HEK293 (cell line): ENCODE measurements around the gene IBSP.

Experiments used
- CTCF ChIA-PET: fragments of 350-600 bp; formaldehyde crosslinking; extraction: SDS; loops from one replicate; lab custom pipeline; 2021; ENCODE audit warnings: antibody characterized with exemption; lab: Yijun Ruan, JAX
- POLR2A ChIA-PET: fragments of 300-600 bp; formaldehyde crosslinking; extraction: SDS; loops from one replicate; lab custom pipeline; 2020; ENCODE audit warnings: antibody characterized with exemption, inconsistent platforms; lab: Yijun Ruan, JAX
- H3K27ac ChIP-seq: fragments of 200-500 bp; sonication (Bioruptor generic); 2 replicates; pipeline ENCODE4 v1.5.1; 2014; ENCODE audit warnings: low read depth, low read length, control low read depth, inconsistent platforms; ENCODE audit errors: extremely low read depth
- H3K36me3 ChIP-seq, 2 experiments: fragments of 200-500 bp in 1 of 2; sonication (Bioruptor generic) in 1 of 2; 1 replicate in 1 of 2; 2 replicates in 1 of 2; pipeline ENCODE4 v1.5.1; 2014 to 2017; ENCODE audit warnings: inconsistent platforms in 2 of 2, low read length in 2 of 2; ENCODE audit not compliant: control insufficient read depth in 2 of 2, insufficient read depth in 1 of 2
- H3K4me1 ChIP-seq: fragments of 200-500 bp; sonication (Bioruptor generic); 2 replicates; pipeline ENCODE4 v1.5.1; 2014; ENCODE audit warnings: mild to moderate bottlenecking, low read length, inconsistent platforms; ENCODE audit not compliant: control insufficient read depth, insufficient read depth
- H3K4me3 ChIP-seq: 2 replicates; pipeline ENCODE4 v1.5.1; 2011; ENCODE audit warnings: low read depth, mild to moderate bottlenecking, control low read depth, low read length, moderate library complexity
- H3K9me3 ChIP-seq: fragments of 200-500 bp; sonication (Bioruptor generic); 2 replicates; pipeline ENCODE4 v1.5.1; 2014; ENCODE audit warnings: low read depth, low read length, inconsistent platforms; ENCODE audit not compliant: control insufficient read depth, insufficient read depth
- BCL11B ChIP-seq: fragments of 450-650 bp; formaldehyde crosslinking; IDR thresholded peaks from 2 replicates; pipeline ENCODE4 v1.5.1; 2016; ENCODE audit warnings: low read depth, missing biosample characterization, missing genetic modification characterization
- HIC1 ChIP-seq: fragments of 450-650 bp; formaldehyde crosslinking; IDR thresholded peaks from 2 replicates; pipeline ENCODE4 v1.5.1; 2016; ENCODE audit warnings: missing biosample characterization, missing genetic modification characterization
- KLF10 ChIP-seq: fragments of 450-650 bp; IDR thresholded peaks from 2 replicates; pipeline ENCODE4 v1.5.1; 2018; ENCODE audit warnings: missing biosample characterization, mild to moderate bottlenecking, missing genetic modification characterization
- MYNN ChIP-seq: fragments of 450-650 bp; formaldehyde crosslinking; IDR thresholded peaks from 2 replicates; pipeline ENCODE4 v1.5.1; 2016; ENCODE audit warnings: missing biosample characterization, missing genetic modification characterization, borderline replicate concordance
- MZF1 ChIP-seq: fragments of 450-650 bp; formaldehyde crosslinking; IDR thresholded peaks from 2 replicates; pipeline ENCODE4 v1.5.1; 2017; ENCODE audit warnings: missing biosample characterization, missing genetic modification characterization, borderline replicate concordance
- OVOL3 ChIP-seq: fragments of 450-650 bp; formaldehyde crosslinking; IDR thresholded peaks from 2 replicates; pipeline ENCODE4 v1.5.1; 2016; ENCODE audit warnings: missing biosample characterization, missing genetic modification characterization
- PRDM2 ChIP-seq: fragments of 450-650 bp; formaldehyde crosslinking; IDR thresholded peaks from 2 replicates; pipeline ENCODE4 v1.5.1; 2016; ENCODE audit warnings: missing biosample characterization, missing genetic modification characterization, borderline replicate concordance
- SP3 ChIP-seq: fragments of 450-650 bp; formaldehyde crosslinking; IDR thresholded peaks from 2 replicates; pipeline ENCODE4 v1.5.1; 2016; ENCODE audit warnings: missing biosample characterization, missing genetic modification characterization
- TRIM28 ChIP-seq: IDR thresholded peaks from 2 replicates; pipeline ENCODE4 v1.6.1; 2011; ENCODE audit warnings: low read length, control low read depth, borderline replicate concordance
- YY1 ChIP-seq: fragments of 450-650 bp; formaldehyde crosslinking; IDR thresholded peaks from 2 replicates; pipeline ENCODE4 v1.5.1; 2018; ENCODE audit warnings: missing biosample characterization, missing genetic modification characterization
- ZFP41 ChIP-seq: fragments of 450-650 bp; formaldehyde crosslinking; IDR thresholded peaks from 2 replicates; pipeline ENCODE4 v1.5.1; 2016; ENCODE audit warnings: missing biosample characterization, missing genetic modification characterization, borderline replicate concordance
- ZFP69B ChIP-seq: fragments of 450-650 bp; formaldehyde crosslinking; IDR thresholded peaks from 2 replicates; pipeline ENCODE4 v1.5.1; 2016; ENCODE audit warnings: missing biosample characterization, missing genetic modification characterization
- ZNF174 ChIP-seq: fragments of 450-650 bp; formaldehyde crosslinking; IDR thresholded peaks from 2 replicates; pipeline ENCODE4 v1.5.0; 2017; ENCODE audit warnings: missing biosample characterization, mild to moderate bottlenecking, missing genetic modification characterization
- ZNF324 ChIP-seq: fragments of 450-650 bp; formaldehyde crosslinking; IDR thresholded peaks from 2 replicates; pipeline ENCODE4 v1.5.1; 2016; ENCODE audit warnings: missing biosample characterization, missing genetic modification characterization
- ZNF521 ChIP-seq: fragments of 450-650 bp; formaldehyde crosslinking; IDR thresholded peaks from 2 replicates; pipeline ENCODE4 v1.5.1; 2017; ENCODE audit warnings: missing biosample characterization, mild to moderate bottlenecking, missing genetic modification characterization
- ZNF530 ChIP-seq: fragments of 450-650 bp; formaldehyde crosslinking; IDR thresholded peaks from 2 replicates; pipeline ENCODE4 v1.5.1; 2016; ENCODE audit warnings: low read depth, missing biosample characterization, missing genetic modification characterization
- ZNF639 ChIP-seq: fragments of 450-650 bp; formaldehyde crosslinking; IDR thresholded peaks from 2 replicates; pipeline ENCODE4 v1.5.1; 2016; ENCODE audit warnings: missing biosample characterization, missing genetic modification characterization
- ZNF677 ChIP-seq: fragments of 450-650 bp; IDR thresholded peaks from 2 replicates; pipeline ENCODE4 v1.5.0; 2018; ENCODE audit warnings: missing biosample characterization, mild to moderate bottlenecking, missing genetic modification characterization, moderate library complexity
- ZNF701 ChIP-seq: fragments of 450-650 bp; formaldehyde crosslinking; IDR thresholded peaks from 2 replicates; pipeline ENCODE4 v1.5.1; 2016; ENCODE audit warnings: missing biosample characterization, missing genetic modification characterization
- ZSCAN18 ChIP-seq: fragments of 450-650 bp; formaldehyde crosslinking; IDR thresholded peaks from 2 replicates; pipeline ENCODE4 v1.5.1; 2016; ENCODE audit warnings: missing biosample characterization, missing genetic modification characterization
- TF ChIP-seq, protein P1 (sequence below): sonication (generic); formaldehyde crosslinking; IDR thresholded peaks from 2 replicates; pipeline ENCODE4 v1.8.1; 2022; ENCODE audit warnings: mild to moderate bottlenecking, moderate library complexity, missing genetic modification reagents

IBSP gene

GRCh38 chr4:87840149-87840548 is 40.8 kb downstream of the IBSP start:
- H3K27ac ChIP-seq: no peak overlapping the region
- CTCF ChIA-PET: interaction anchor here (0.7 to 3.7 kb wide), 4 partner anchors 8 to 330 kb away, joined by 3 to 39 read pairs (median 12); no protein-coding TSS in a partner anchor

GRCh38 chr4:87843936-87844335 is 44.6 kb downstream of the IBSP start:
- Histone ChIP-seq H3K4me3 (no peak overlapping the region), H3K9me3 (no peaks in the 10 kb centered on the region), H3K27ac (no peak overlapping the region), H3K36me3 (no peaks in the 10 kb centered on the region)
- CTCF ChIA-PET: interaction anchor here (1.0 to 1.5 kb wide), 2 partner anchors 9 to 164 kb away, joined by 5 to 8 read pairs; no protein-coding TSS in a partner anchor
- TF ChIP-seq SP3 (tag by site-specific recombination) (no peak), ZNF174 (tag by site-specific recombination) (no peak), ZFP41 (tag by site-specific recombination) (no peak), MYNN (tag by site-specific recombination) (no peak), ZNF701 (no peak), ZNF639 (tag by site-specific recombination) (no peak), PRDM2 (tag by site-specific recombination) (no peak), YY1 (tag by site-specific recombination) (no peak), ZNF530 (tag by site-specific recombination) (no peak), ZFP69B (no peak), ZNF677 (tag by site-specific recombination) (no peak), BCL11B (no peak), OVOL3 (tag by site-specific recombination) (no peak), MZF1 (tag by site-specific recombination) (no peak)
- TF ChIP-seq, all 188 proteins: peak for 0
- no peaks in the 10 kb centered on the region for H3K4me1 ChIP-seq
- POLR2A ChIA-PET: no interaction called here

More at GRCh38 chr4:87840149-87840548, 40.8 kb downstream of the IBSP start:
- TF ChIP-seq ZNF521: no peak
- Histone ChIP-seq H3K4me1 (no peaks in the 10 kb centered on the region), H3K36me3 (no peaks in the 10 kb centered on the region), H3K4me3 (no peak overlapping the region), H3K9me3 (no peaks in the 10 kb centered on the region)
- POLR2A ChIA-PET: no interaction called here

DNA sequence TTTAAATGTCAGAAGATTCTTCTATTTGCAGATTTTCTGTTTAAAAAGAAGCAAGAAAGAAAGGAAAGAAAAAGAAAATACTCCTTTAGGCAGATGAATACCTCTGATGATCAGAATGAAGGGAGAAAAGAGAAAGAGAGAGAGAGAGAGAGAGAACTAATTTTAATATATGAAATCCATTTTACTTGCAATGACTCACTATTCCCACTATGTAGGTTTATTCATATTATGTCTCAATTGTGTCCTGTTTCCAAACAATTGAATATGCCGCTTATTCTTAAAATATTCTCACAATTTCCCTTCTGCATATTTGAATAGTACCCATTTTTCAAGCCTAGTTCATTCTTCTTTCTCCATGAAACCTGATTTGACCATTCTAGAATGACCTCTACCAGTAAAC is 45.1 kb downstream of the IBSP start:
- no peaks in the 10 kb centered on the region for H3K9me3 ChIP-seq
- H3K4me1 ChIP-seq: no peaks in the 10 kb centered on the region
- no peak overlapping the region for H3K4me3 ChIP-seq
- CTCF ChIA-PET: interaction anchor here (0.6 to 1.5 kb wide), 3 partner anchors 9 to 165 kb away, joined by 3 to 8 read pairs (median 5); no protein-coding TSS in a partner anchor
- no peaks in the 10 kb centered on the region for H3K36me3 ChIP-seq
- POLR2A ChIA-PET: no interaction called here
- H3K27ac ChIP-seq: no peak overlapping the region
- TF ChIP-seq ZNF324 (tag by site-specific recombination) (no peak), ZSCAN18 (tag by site-specific recombination) (no peak), KLF10 (tag by site-specific recombination) (no peak), TRIM28 (no peak), HIC1 (tag by site-specific recombination) (no peak)
- TF ChIP-seq, protein P1, sequence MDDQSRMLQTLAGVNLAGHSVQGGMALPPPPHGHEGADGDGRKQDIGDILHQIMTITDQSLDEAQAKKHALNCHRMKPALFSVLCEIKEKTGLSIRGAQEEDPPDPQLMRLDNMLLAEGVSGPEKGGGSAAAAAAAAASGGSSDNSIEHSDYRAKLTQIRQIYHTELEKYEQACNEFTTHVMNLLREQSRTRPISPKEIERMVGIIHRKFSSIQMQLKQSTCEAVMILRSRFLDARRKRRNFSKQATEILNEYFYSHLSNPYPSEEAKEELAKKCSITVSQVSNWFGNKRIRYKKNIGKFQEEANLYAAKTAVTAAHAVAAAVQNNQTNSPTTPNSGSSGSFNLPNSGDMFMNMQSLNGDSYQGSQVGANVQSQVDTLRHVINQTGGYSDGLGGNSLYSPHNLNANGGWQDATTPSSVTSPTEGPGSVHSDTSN: no peak
